Ovary (tissue), 9 donors: ENCODE measurements around the gene RTN3. TPM values are rescaled to one million over a fixed set of nuclear protein-coding genes. Genes with fewer than 3 reads are reported as not detected.

Experiments
- DNase-seq, 5 donors: peaks; one replicate each; pipeline ENCODE4 v3.0.0-alpha.2; 2019 to 2020
- H3K27ac ChIP-seq, 2 donors: fragments of 200-600 bp; one replicate each; pipeline versions ENCODE4 v1.5.1 to v1.8.0; 2019 to 2022
- H3K27me3 ChIP-seq: fragments of 200-600 bp; one replicate; pipeline ENCODE4 v1.8.0; 2022
- H3K36me3 ChIP-seq: fragments of 200-600 bp; sonication (generic); one replicate; pipeline ENCODE4 v1.5.1; 2019
- H3K4me1 ChIP-seq: one replicate; pipeline ENCODE4 v1.8.1; 2013; ENCODE audit warnings: mild to moderate bottlenecking, moderate library complexity; ENCODE audit not compliant: insufficient read depth
- H3K4me3 ChIP-seq: fragments of 200-600 bp; sonication (generic); one replicate; pipeline ENCODE4 v1.5.1; 2017
- H3K9me3 ChIP-seq, 2 donors: fragments of 200-600 bp in 1 of 2; sonication (generic) in 1 of 2; one replicate each; pipeline versions ENCODE4 v1.5.1 to v1.8.1; 2013 to 2019; ENCODE audit warnings: mild to moderate bottlenecking in 1 of 2, moderate library complexity in 1 of 2
- CTCF ChIP-seq, 3 donors: fragments of 450-650 bp in 2 of 3; fragments of 200-600 bp in 1 of 3; IDR thresholded peaks; one replicate each; pipeline versions ENCODE4 v1.5.1 to v1.8.0; 2016 to 2022; ENCODE audit warnings: antibody characterized with exemption in 3 of 3, mild to moderate bottlenecking in 1 of 3
- EP300 ChIP-seq: sonication (generic); formaldehyde crosslinking; IDR thresholded peaks from one replicate; pipeline ENCODE4 v1.6.1; 2017; ENCODE audit warnings: antibody characterized with exemption
- POLR2A ChIP-seq: fragments of 450-650 bp; IDR thresholded peaks from one replicate; pipeline ENCODE4 v1.6.1; 2017; ENCODE audit warnings: antibody characterized with exemption, mild to moderate bottlenecking, moderate library complexity
- WGBS, 3 donors: extraction: QIAGEN DNeasy Blood & Tissue Kit in 1 of 3; methylation state at CpG; one replicate each; pipeline versions ENCODE4 v1.1.5 to v1.1.7; 2013 to 2017; 5-methylcytosine and 5-hydroxymethylcytosine counted together
- intact Hi-C, 4 donors: fragments of 100-400 bp; cut with DNase I; formaldehyde crosslinking; loops; one replicate each; pipeline versions ENCODE4 v1.11.0 to v1.15.1; 2022 to 2023
- polyA plus RNA-seq, 2 donors: library from polyadenylated mRNA; stranded (reverse); fragments of 200-250 nt in 1 of 2; fragments of 350-450 nt in 1 of 2; fragmentation: Illumina TruSeq in 1 of 2; extraction: RNeasy Lipid Tissue Mini Kit (QIAGEN cat#74804) in 1 of 2; gene quantifications; one replicate each; pipeline ENCODE4 v1.2.3, GENCODE V29; 2013 to 2014
- total RNA-seq, 7 donors: library from RNA; depleted of rRNA in 2 of 7; stranded (reverse); fragments of >200 nt in 2 of 7; fragmentation: NEBNext Ultra II Directional in 3 of 7; extraction: Animal tissue kit (Norgen Biotek cat#: 25700) in 3 of 7; gene quantifications; one replicate each; pipeline versions ENCODE4 v1.1.0 to v1.2.4, GENCODE V29; 2016 to 2023
- donor health status: DM: no; HTN: no; CAD: no; lungs with moderate emphysema.
- donor health status: DM: no; HTN: no; CAD: no.
- donor health status: Bipolar disorder and iron deficiency.
- donor health status: DM: yes; HTN: yes; CAD: no.
- donor health status: DM: no; HTN: no; CAD: no.
- donor health status: DM: yes; HTN: yes; CAD: no.

RTN3 gene
- total and polyA plus RNA-seq, 9 donors = 49.5 to 142 (median 64.1) TPM

- no peak overlapping the region for H3K27ac ChIP-seq
- no peak for DNase-seq
- H3K9me3 ChIP-seq = no peaks in the 10 kb centered on the region
- intact Hi-C loops = no loop called here
- no peaks in the 10 kb centered on the region for H3K4me1 ChIP-seq
- no peaks in the 10 kb centered on the region for H3K36me3 ChIP-seq
- H3K27me3 ChIP-seq = no peaks in the 10 kb centered on the region
- 78 to 85% (median 82%) methylated on average over 7 of the region's 7 CpGs for WGBS, 3 donors
- no peak overlapping the region for H3K4me3 ChIP-seq
- TF ChIP-seq EP300 (no peak), CTCF (IDR thresholded peaks at IDR 0.05) (no peak), POLR2A (no peak)
These were observed 13.3 kb downstream of the RTN3 start for GRCh38 chr11:63694596-63694995.

- Histone ChIP-seq H3K27me3 (no peaks in the 10 kb centered on the region), H3K27ac (no peak overlapping the region), H3K4me1 (no peaks in the 10 kb centered on the region), H3K36me3 (no peaks in the 10 kb centered on the region), H3K9me3 (no peaks in the 10 kb centered on the region), H3K4me3 (no peak overlapping the region)
- TF ChIP-seq POLR2A (no peak), CTCF (IDR thresholded peaks at IDR 0.05) (no peak), EP300 (no peak)
- intact Hi-C loops = no loop called here
- 72 to 81% (median 77%) methylated on average over 11 of the region's 11 CpGs for WGBS, 3 donors
- DNase-seq = no peak
These were observed 17.9 kb downstream of the RTN3 start for GRCh38 chr11:63698976-63699733.

GRCh38 chr11:63699896-63700295 lies 18.6 kb downstream of the RTN3 start:
- Histone ChIP-seq H3K4me3 (no peak overlapping the region), H3K27me3 (no peaks in the 10 kb centered on the region), H3K27ac (no peak overlapping the region), H3K4me1 (no peaks in the 10 kb centered on the region), H3K9me3 (no peaks in the 10 kb centered on the region), H3K36me3 (no peaks in the 10 kb centered on the region)
- TF ChIP-seq CTCF (IDR thresholded peaks at IDR 0.05) (no peak), POLR2A (no peak), EP300 (no peak)
- no peak for DNase-seq
- 85 to 96% (median 88%) methylated on average over 1 of the region's 1 CpG for WGBS, 3 donors
- intact Hi-C loops = no loop called here

GRCh38 chr11:63705526-63705925 lies 24.2 kb downstream of the RTN3 start:
- Histone ChIP-seq H3K36me3 (no peaks in the 10 kb centered on the region), H3K27ac (no peak overlapping the region), H3K27me3 (no peaks in the 10 kb centered on the region), H3K9me3 (no peaks in the 10 kb centered on the region), H3K4me1 (peaks cover 1% of the 10 kb centered on the region), H3K4me3 (no peak overlapping the region)
- TF ChIP-seq POLR2A = no peak
- no peak for TF ChIP-seq EP300
- TF ChIP-seq CTCF (IDR thresholded peaks at IDR 0.05) = no peak
- intact Hi-C loops = no loop called here
- 72 to 85% (median 84%) methylated on average over 2 of the region's 2 CpGs for WGBS, 3 donors
- no peak for DNase-seq
